GM12891 (cell line): ENCODE results near the gene RRBP1.
A peak's percentile ranks its signal among the peaks of the same experiment; 100 is the strongest.

Experiments used
- DNase-seq: peaks from one replicate; pipeline ENCODE4 v3.0.0; 2011; ENCODE audit warnings: low spot score; ENCODE audit not compliant: insufficient read length
- FAIRE-seq: peaks from 2 replicates; lab custom pipeline; 2011; peaks lifted over from hg19 to GRCh38; lab: Jason Lieb, UNC
- PAX5 ChIP-seq: IDR thresholded peaks from 2 replicates; pipeline ENCODE4 v1.6.1; 2011; ENCODE audit warnings: low read length, moderate library complexity, mild to moderate bottlenecking; ENCODE audit not compliant: insufficient read depth, severe bottlenecking
- POLR2A ChIP-seq: IDR thresholded peaks from 2 replicates; pipeline ENCODE4 v1.6.1; 2011; ENCODE audit warnings: low read depth, low read length, control low read depth
- POLR2AphosphoS5 ChIP-seq: IDR thresholded peaks from 2 replicates; pipeline ENCODE4 v1.6.1; 2011; ENCODE audit warnings: low read depth, low read length, control low read depth
- POU2F2 ChIP-seq: IDR thresholded peaks from 2 replicates; pipeline ENCODE4 v1.6.1; 2011; ENCODE audit warnings: low read depth, mild to moderate bottlenecking, control low read depth, low read length, moderate library complexity
- SPI1 ChIP-seq: IDR thresholded peaks from 2 replicates; pipeline ENCODE4 v1.6.1; 2011; ENCODE audit warnings: low read depth, low read length, control low read depth
- TAF1 ChIP-seq: IDR thresholded peaks from 2 replicates; pipeline ENCODE4 v1.6.1; 2011; ENCODE audit warnings: low read depth, low read length, control low read depth

RRBP1 gene

GRCh38 chr20:17638835-17639407 lies 43.1 kb downstream of the RRBP1 start:
- DNase-seq: no peak
- TF ChIP-seq SPI1 (no peak), POLR2AphosphoS5 (no peak), POLR2A (no peak), TAF1 (no peak), POU2F2 (no peak), PAX5 (no peak)
- no peak for FAIRE-seq

GRCh38 chr20:17637985-17638640 lies 43.9 kb downstream of the RRBP1 start:
- DNase-seq (no peak), FAIRE-seq (no peak)
- TF ChIP-seq TAF1: no peak
- no peak for TF ChIP-seq SPI1
- no peak for TF ChIP-seq POLR2AphosphoS5
- no peak for TF ChIP-seq PAX5

GRCh38 chr20:17637413-17637780 lies 44.6 kb downstream of the RRBP1 start:
- no peak for TF ChIP-seq POLR2AphosphoS5
- TF ChIP-seq SPI1: no peak
- no peak for TF ChIP-seq PAX5
- TF ChIP-seq POU2F2: no peak
- TF ChIP-seq POLR2A: no peak
- TF ChIP-seq TAF1: no peak
- no peak for FAIRE-seq
- DNase-seq: no peak

GRCh38 chr20:17636523-17637412 lies 45.3 kb downstream of the RRBP1 start:
- FAIRE-seq: no peak
- TF ChIP-seq TAF1 (no peak), PAX5 (no peak), POLR2A (no peak), POU2F2 (no peak), SPI1 (no peak), POLR2AphosphoS5 (no peak)
- no peak for DNase-seq

GRCh38 chr20:17635332-17636244 lies 46.5 kb downstream of the RRBP1 start:
- TF ChIP-seq SPI1: no peak
- TF ChIP-seq TAF1: no peak
- no peak for TF ChIP-seq POLR2A
- no peak for TF ChIP-seq POLR2AphosphoS5
- no peak for TF ChIP-seq PAX5
- TF ChIP-seq POU2F2: no peak
- FAIRE-seq: no peak
- no peak for DNase-seq

- TF ChIP-seq POU2F2 (no peak), SPI1 (peak; percentile 60)
- FAIRE-seq: no peak
- no peak for DNase-seq
Observed at GRCh38 chr20:17634661-17635331, 47.2 kb downstream of the RRBP1 start.

- FAIRE-seq (no peak), DNase-seq (no peak)
- TF ChIP-seq POU2F2: no peak
- TF ChIP-seq POLR2A: no peak
- no peak for TF ChIP-seq PAX5
- TF ChIP-seq SPI1: no peak
- no peak for TF ChIP-seq POLR2AphosphoS5
Observed at GRCh38 chr20:17633850-17634500, 48.1 kb downstream of the RRBP1 start.

- FAIRE-seq (no peak), DNase-seq (no peak)
- TF ChIP-seq POLR2AphosphoS5: no peak
- no peak for TF ChIP-seq TAF1
- TF ChIP-seq POLR2A: no peak
- no peak for TF ChIP-seq POU2F2
- no peak for TF ChIP-seq PAX5
- no peak for TF ChIP-seq SPI1
Observed at GRCh38 chr20:17633221-17633849, 48.7 kb downstream of the RRBP1 start.
